B cell (primary cell): ENCODE measurements around the gene SLC25A39. TPM values are rescaled to one million over a fixed set of nuclear protein-coding genes. Genes with fewer than 3 reads are reported as not detected.

Source experiments
- ATAC-seq: fragments of 200-7000 bp; cut with Tn5 transposase; one replicate; pipeline ENCODE4 v1.10.0; 2021; ENCODE audit warnings: low read depth, mild to moderate bottlenecking, moderate number of reproducible peaks, moderate library complexity
- CTCF ChIA-PET: fragments of 350-600 bp; sonication (Branson Sonifier 250); formaldehyde crosslinking; loops from one replicate; lab custom pipeline; 2021; ENCODE audit warnings: antibody characterized with exemption, inconsistent platforms; lab: Charles Lee
- POLR2A ChIA-PET: fragments of 350-600 bp; sonication (Branson Sonifier 250); formaldehyde crosslinking; loops from one replicate; lab custom pipeline; 2021; ENCODE audit warnings: antibody characterized with exemption; lab: Charles Lee
- DNase-seq: peaks from one replicate; pipeline ENCODE4 v3.0.0; 2013
- H2AFZ ChIP-seq: 2 replicates; pipeline ENCODE4 v1.6.1; 2012; ENCODE audit warnings: mild to moderate bottlenecking, low read depth, low read length; ENCODE audit not compliant: insufficient read depth, poor library complexity, severe bottlenecking
- H3K27ac ChIP-seq, 2 donors: 1 replicate in 1 of 2; 2 replicates in 1 of 2; pipeline ENCODE4 v1.5.1; 2012 to 2013; ENCODE audit warnings: low read length in 2 of 2, mild to moderate bottlenecking in 2 of 2, moderate library complexity in 1 of 2
- H3K27me3 ChIP-seq, 4 experiments: fragments of 200-600 bp in 1 of 4; sonication (generic) in 1 of 4; replicated peaks in 1 of 4; 1 replicate in 2 of 4; 2 replicates in 2 of 4; pipeline versions ENCODE4 v1.6.1 to v1.7.0; 2013 to 2016; ENCODE audit warnings: low read length in 3 of 4, mild to moderate bottlenecking in 2 of 4, mixed read lengths in 1 of 4, moderate library complexity in 1 of 4; ENCODE audit not compliant: insufficient read depth in 4 of 4, control insufficient read depth in 3 of 4; ENCODE audit errors: control extremely low read depth in 1 of 4
- H3K36me3 ChIP-seq, 2 experiments: replicated peaks in 1 of 2; 1 replicate in 1 of 2; 2 replicates in 1 of 2; pipeline versions ENCODE4 v1.6.1 to v1.7.1; 2013; ENCODE audit warnings: low read length in 1 of 2; ENCODE audit not compliant: insufficient read depth in 2 of 2, control insufficient read depth in 1 of 2; ENCODE audit errors: control extremely low read depth in 1 of 2, extremely low read depth in 1 of 2
- H3K4me1 ChIP-seq, 2 donors: fragments of 200-600 bp in 1 of 2; sonication (generic) in 1 of 2; 1 replicate in 1 of 2; 2 replicates in 1 of 2; pipeline versions ENCODE4 v1.5.1 to v1.6.1; 2013 to 2017; ENCODE audit warnings: low read length in 2 of 2; ENCODE audit not compliant: control insufficient read depth in 2 of 2, insufficient read depth in 2 of 2
- H3K4me2 ChIP-seq: replicated peaks from 2 replicates; pipeline ENCODE3; 2012; ENCODE audit warnings: mild to moderate bottlenecking, low read depth, low read length; ENCODE audit not compliant: poor library complexity, severe bottlenecking
- H3K4me3 ChIP-seq, 5 experiments: fragments of 200-600 bp in 1 of 5; sonication (generic) in 1 of 5; 1 replicate in 3 of 5; 2 replicates in 2 of 5; pipeline versions ENCODE4 v1.5.1 to v1.7.0; 2011 to 2016; ENCODE audit warnings: low read length in 4 of 5, mild to moderate bottlenecking in 4 of 5, low read depth in 2 of 5, control low read depth in 1 of 5, moderate library complexity in 1 of 5; ENCODE audit not compliant: insufficient read depth in 1 of 5; ENCODE audit errors: control extremely low read depth in 1 of 5, extremely low read depth in 1 of 5
- H3K79me2 ChIP-seq: fragments of 200-600 bp; sonication (generic); one replicate; pipeline ENCODE4 v1.6.0; 2016; ENCODE audit warnings: low read length; ENCODE audit not compliant: control insufficient read depth, insufficient read depth
- H3K9ac ChIP-seq: fragments of 200-600 bp; sonication (generic); 2 replicates; pipeline ENCODE4 v1.6.1; 2017; ENCODE audit warnings: mild to moderate bottlenecking, low read length, moderate library complexity
- H3K9me3 ChIP-seq, 3 donors: one replicate each; pipeline versions ENCODE4 v1.6.1 to v1.7.1; 2013; ENCODE audit warnings: low read length in 2 of 3; ENCODE audit not compliant: control insufficient read depth in 2 of 3, insufficient read depth in 1 of 3; ENCODE audit errors: control extremely low read depth in 1 of 3
- H4K20me1 ChIP-seq: 2 replicates; pipeline ENCODE4 v1.6.0; 2012; ENCODE audit warnings: mild to moderate bottlenecking, low read length; ENCODE audit not compliant: insufficient read depth, control insufficient read depth, poor library complexity, severe bottlenecking
- H3K27ac Mint-ChIP-seq: one replicate; pipeline ENCODE4 v1.8.0; 2021; ENCODE audit warnings: mixed read lengths
- H3K27me3 Mint-ChIP-seq: one replicate; pipeline ENCODE4 v1.8.0; 2021; ENCODE audit warnings: mixed read lengths
- H3K4me1 Mint-ChIP-seq: one replicate; pipeline ENCODE4 v1.8.0; 2021; ENCODE audit warnings: mixed read lengths
- H3K4me3 Mint-ChIP-seq: one replicate; pipeline ENCODE4 v1.8.0; 2021; ENCODE audit warnings: mixed read lengths
- H3K9me3 Mint-ChIP-seq: one replicate; pipeline ENCODE4 v1.8.0; 2022; ENCODE audit warnings: mixed read lengths; ENCODE audit not compliant: insufficient read depth
- EZH2 ChIP-seq: IDR thresholded peaks from 2 replicates; pipeline ENCODE4 v1.6.1; 2012; ENCODE audit warnings: borderline replicate concordance, low read depth, mild to moderate bottlenecking, moderate library complexity, low read length; ENCODE audit not compliant: insufficient read depth, poor library complexity, severe bottlenecking
- WGBS: methylation state at CpG from one replicate; pipeline ENCODE4 v1.1.5; 2013; ENCODE audit warnings: missing lambda C conversion rate; ENCODE audit not compliant: insufficient coverage; 5-methylcytosine and 5-hydroxymethylcytosine counted together
- intact Hi-C: fragments of 100-400 bp; cut with micrococcal nuclease; formaldehyde crosslinking; loops from one replicate; pipeline ENCODE4 v1.10.0; 2022
- polyA plus RNA-seq: library from polyadenylated mRNA; depleted of rRNA; stranded (reverse); fragments of >200 nt; gene quantifications from 2 replicates; pipeline ENCODE4 v1.2.3, GENCODE V29; 2012
- small RNA-seq: library from RNA; depleted of rRNA; stranded (forward); fragments of <200 nt; gene quantifications from one replicate; pipeline ENCODE3, GENCODE V24; 2012; ENCODE audit warnings: low replicate concordance, low read depth; ENCODE audit not compliant: insufficient read length
- total RNA-seq, 2 donors: library from RNA; stranded (reverse); fragments of 120-200 nt in 1 of 2; gene quantifications; 1 replicate in 1 of 2; 2 replicates in 1 of 2; pipeline versions ENCODE4 v1.2.3 to v1.2.4, GENCODE V29; 2013 to 2022
- TF ChIP-seq, protein P1 (sequence below): fragments of 200-600 bp; IDR thresholded peaks from one replicate; pipeline ENCODE4 v1.8.0; 2022; ENCODE audit warnings: antibody characterized with exemption, mild to moderate bottlenecking

The SLC25A39 gene
- total and polyA plus RNA-seq, 2 donors (not counting 1 experiment from before 2014, with no cell fraction given): 88.4 to 160 TPM

DNA sequence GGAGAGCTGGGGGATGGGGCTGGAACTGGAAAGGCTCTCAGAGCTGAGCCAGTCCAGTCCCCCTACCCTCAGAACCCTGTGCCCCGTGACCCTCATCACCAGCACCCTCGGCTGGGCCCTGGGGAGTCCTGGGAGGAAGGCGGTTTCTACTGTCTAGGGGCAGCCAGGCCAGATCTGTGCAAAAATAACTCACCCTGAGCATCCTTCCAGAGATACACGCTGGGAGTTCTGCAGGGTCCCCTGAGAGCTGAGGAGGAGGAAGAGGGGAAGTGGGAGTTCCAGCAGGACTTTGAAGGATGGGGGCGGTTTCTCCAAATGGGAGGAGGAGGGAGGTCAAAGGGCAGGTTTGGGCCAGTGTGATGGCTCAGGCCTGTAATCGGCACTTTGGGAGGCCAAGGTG lies 51.7 kb downstream of the SLC25A39 start:
- Mint-ChIP-seq H3K4me1 (no peaks in the 10 kb centered on the region), H3K4me3 (no peak overlapping the region), H3K27me3 (peaks cover 23% of the 10 kb centered on the region), H3K9me3 (no peaks in the 10 kb centered on the region), H3K27ac (no peak overlapping the region)
- WGBS: 100% methylated on average over 1 of the region's 6 CpGs
- no peak overlapping the region for H3K9ac ChIP-seq
- H3K4me3 ChIP-seq: no peak overlapping the region
- no peaks in the 10 kb centered on the region for H4K20me1 ChIP-seq
- H3K4me1 ChIP-seq: no peaks in the 10 kb centered on the region
- H3K27me3 ChIP-seq: peaks cover 0 to 3% (median under 1%) of the 10 kb centered on the region in 4 experiments
- no peak overlapping the region for H3K27ac ChIP-seq
- CTCF ChIA-PET: interaction anchor here (1.1 kb wide), 1 partner anchor 11 kb away, joined by 3 read pairs; no protein-coding TSS in a partner anchor
- intact Hi-C loops: no loop called here
- H3K79me2 ChIP-seq: no peaks in the 10 kb centered on the region
- DNase-seq (no peak), ATAC-seq (no peak)
- H3K9me3 ChIP-seq: no peaks in the 10 kb centered on the region
- TF ChIP-seq, protein P1, sequence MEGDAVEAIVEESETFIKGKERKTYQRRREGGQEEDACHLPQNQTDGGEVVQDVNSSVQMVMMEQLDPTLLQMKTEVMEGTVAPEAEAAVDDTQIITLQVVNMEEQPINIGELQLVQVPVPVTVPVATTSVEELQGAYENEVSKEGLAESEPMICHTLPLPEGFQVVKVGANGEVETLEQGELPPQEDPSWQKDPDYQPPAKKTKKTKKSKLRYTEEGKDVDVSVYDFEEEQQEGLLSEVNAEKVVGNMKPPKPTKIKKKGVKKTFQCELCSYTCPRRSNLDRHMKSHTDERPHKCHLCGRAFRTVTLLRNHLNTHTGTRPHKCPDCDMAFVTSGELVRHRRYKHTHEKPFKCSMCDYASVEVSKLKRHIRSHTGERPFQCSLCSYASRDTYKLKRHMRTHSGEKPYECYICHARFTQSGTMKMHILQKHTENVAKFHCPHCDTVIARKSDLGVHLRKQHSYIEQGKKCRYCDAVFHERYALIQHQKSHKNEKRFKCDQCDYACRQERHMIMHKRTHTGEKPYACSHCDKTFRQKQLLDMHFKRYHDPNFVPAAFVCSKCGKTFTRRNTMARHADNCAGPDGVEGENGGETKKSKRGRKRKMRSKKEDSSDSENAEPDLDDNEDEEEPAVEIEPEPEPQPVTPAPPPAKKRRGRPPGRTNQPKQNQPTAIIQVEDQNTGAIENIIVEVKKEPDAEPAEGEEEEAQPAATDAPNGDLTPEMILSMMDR: no peak
- TF ChIP-seq EZH2: no peak
- no peak overlapping the region for H3K4me2 ChIP-seq
- H2AFZ ChIP-seq: no peak overlapping the region
- POLR2A ChIA-PET: no interaction called here
- no peaks in the 10 kb centered on the region for H3K36me3 ChIP-seq

DNA sequence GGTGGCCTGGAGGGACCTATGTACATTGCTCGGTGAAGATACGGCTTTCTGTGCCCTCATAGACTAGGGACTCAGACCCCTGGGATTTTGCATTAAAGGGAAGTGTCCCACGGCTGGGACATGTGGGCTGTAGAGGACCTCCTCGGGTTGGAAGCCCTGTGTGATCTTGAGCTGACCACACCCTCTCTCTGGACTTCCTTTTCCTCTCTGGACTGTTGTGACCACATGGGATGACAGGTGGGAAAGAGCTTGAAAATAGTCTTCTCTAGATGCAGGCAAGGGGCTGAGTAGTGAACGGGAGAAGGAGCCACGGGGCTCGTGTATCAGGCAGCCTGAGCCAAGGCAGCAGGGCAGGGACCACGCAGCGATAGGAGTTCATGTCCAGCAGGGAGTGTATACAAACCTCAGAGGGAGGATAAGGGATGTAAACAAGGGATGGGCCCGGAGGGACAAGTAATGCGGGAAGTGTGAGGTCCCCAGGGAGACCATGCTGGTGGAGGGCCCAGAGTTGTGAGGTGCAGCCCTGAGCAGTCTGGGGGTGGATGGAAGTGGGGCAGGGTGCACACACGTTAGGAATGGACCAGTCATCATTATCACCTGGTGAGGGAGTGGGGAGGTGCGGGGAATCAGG lies 52.2 kb downstream of the SLC25A39 start:
- H3K4me1 Mint-ChIP-seq: no peaks in the 10 kb centered on the region
- no peaks in the 10 kb centered on the region for H4K20me1 ChIP-seq
- H3K9me3 Mint-ChIP-seq: no peaks in the 10 kb centered on the region
- ChIA-PET POLR2A (no interaction called here), CTCF (interaction anchor here (1.1 kb wide), 1 partner anchor 10 kb away, joined by 3 read pairs; no protein-coding TSS in a partner anchor)
- no peaks in the 10 kb centered on the region for H3K4me1 ChIP-seq
- H3K4me2 ChIP-seq: no peak overlapping the region
- peaks cover 0 to 3% (median 0%) of the 10 kb centered on the region in 4 experiments for H3K27me3 ChIP-seq
- TF ChIP-seq, protein P1: no peak
- no peak for TF ChIP-seq EZH2
- intact Hi-C loops: no loop called here
- 89% methylated on average over 12 of the region's 13 CpGs for WGBS
- DNase-seq: no peak
- no peaks in the 10 kb centered on the region for H3K79me2 ChIP-seq
- H3K36me3 ChIP-seq: no peaks in the 10 kb centered on the region
- no peak overlapping the region for H3K27ac Mint-ChIP-seq
- H3K27ac ChIP-seq: no peak overlapping the region
- no peak overlapping the region for H3K4me3 Mint-ChIP-seq
- no peaks in the 10 kb centered on the region for H3K9me3 ChIP-seq
- H3K27me3 Mint-ChIP-seq: peaks cover 22% of the 10 kb centered on the region
- no peak overlapping the region for H3K4me3 ChIP-seq
- H3K9ac ChIP-seq: no peak overlapping the region
- no peak for ATAC-seq
- no peak overlapping the region for H2AFZ ChIP-seq

Small RNAs within 50 kb of the gene (small RNA-seq; reads per million reads assigned to genes)
- gene RF00012 (not detected), gene RN7SL507P (not detected), gene RNU6-453P (not detected)

Other genes starting within 250 kb of the SLC25A39 start
- 104 and 113 TPM in 2 replicates for gene HDAC5, start 201.2 kb downstream of the SLC25A39 start, total RNA-seq
- 99.8 and 107 TPM in 2 replicates for gene HDAC5, start 201.2 kb downstream of the SLC25A39 start, polyA plus RNA-seq
- gene HROB, start 182.9 kb downstream of the SLC25A39 start, total RNA-seq: 2.7 and 3.2 TPM in 2 replicates
- gene HROB, start 182.9 kb downstream of the SLC25A39 start, polyA plus RNA-seq: 1.0 TPM in 2 replicates
- gene ASB16, start 154.1 kb downstream of the SLC25A39 start, total RNA-seq: not detected in 2 replicates
- not detected in 2 replicates for gene ASB16, start 154.1 kb downstream of the SLC25A39 start, polyA plus RNA-seq
- 50.9 and 52.3 TPM in 2 replicates for gene TMUB2, start 137.9 kb downstream of the SLC25A39 start, total RNA-seq
- gene TMUB2, start 137.9 kb downstream of the SLC25A39 start, polyA plus RNA-seq: 95.0 and 114 TPM in 2 replicates
- gene ATXN7L3, start 124.9 kb downstream of the SLC25A39 start, total RNA-seq: 107 and 119 TPM in 2 replicates
- gene ATXN7L3, start 124.9 kb downstream of the SLC25A39 start, polyA plus RNA-seq: 63.6 and 76.3 TPM in 2 replicates
- gene UBTF, start 105.1 kb downstream of the SLC25A39 start, total RNA-seq: 179 and 181 TPM in 2 replicates
- gene UBTF, start 105.1 kb downstream of the SLC25A39 start, polyA plus RNA-seq: 43.1 and 53.4 TPM in 2 replicates
- 0.22 and 1.9 TPM in 2 replicates for gene SLC4A1, start 56.7 kb downstream of the SLC25A39 start, total RNA-seq
- gene SLC4A1, start 56.7 kb downstream of the SLC25A39 start, polyA plus RNA-seq: 0.09 TPM in 1 of 2 replicates, not detected in the other
- not detected in 2 replicates for gene RUNDC3A, start 16.2 kb downstream of the SLC25A39 start, total RNA-seq
- gene RUNDC3A, start 16.2 kb downstream of the SLC25A39 start, polyA plus RNA-seq: 0.07 and 0.19 TPM in 2 replicates
- 185 and 187 TPM in 2 replicates for gene GRN, start 20.5 kb upstream of the SLC25A39 start, total RNA-seq
- 144 and 226 TPM in 2 replicates for gene GRN, start 20.5 kb upstream of the SLC25A39 start, polyA plus RNA-seq
- 0.69 and 1.00 TPM in 2 replicates for gene FAM171A2, start 39.0 kb upstream of the SLC25A39 start, total RNA-seq
- 0.13 and 0.18 TPM in 2 replicates for gene FAM171A2, start 39.0 kb upstream of the SLC25A39 start, polyA plus RNA-seq
- gene ITGA2B, start 64.8 kb upstream of the SLC25A39 start, total RNA-seq: 0.20 and 0.78 TPM in 2 replicates
- 0.15 and 1.3 TPM in 2 replicates for gene ITGA2B, start 64.8 kb upstream of the SLC25A39 start, polyA plus RNA-seq
- gene GPATCH8, start 178.6 kb upstream of the SLC25A39 start, total RNA-seq: 83.4 and 105 TPM in 2 replicates
- 26.3 and 28.3 TPM in 2 replicates for gene GPATCH8, start 178.6 kb upstream of the SLC25A39 start, polyA plus RNA-seq
- 2.3 and 2.5 TPM in 2 replicates for gene FZD2, start 232.7 kb upstream of the SLC25A39 start, total RNA-seq
- 1.1 and 1.6 TPM in 2 replicates for gene FZD2, start 232.7 kb upstream of the SLC25A39 start, polyA plus RNA-seq